IMR-90 (cell line): ENCODE results near the gene TBC1D8. TPM values are rescaled to one million over a fixed set of nuclear protein-coding genes. Genes with fewer than 3 reads are reported as not detected.

Experiments used
- ATAC-seq: fragments of 200-7000 bp; cut with Tn5 transposase; 2 replicates; pipeline ENCODE4 v1.9.1; 2020; ENCODE audit warnings: low read depth, mild to moderate bottlenecking, moderate library complexity
- BruUV-seq: library from RNA; stranded (reverse); fragments of 400-500 nt; replicated peaks from 2 replicates; lab custom pipeline; 2021; lab: Mats Ljungman, UMichigan
- CTCF ChIA-PET: fragments of 300-600 bp; formaldehyde crosslinking; extraction: SDS; loops from one replicate; lab custom pipeline; 2021; ENCODE audit warnings: antibody characterized with exemption; lab: Yijun Ruan, JAX
- POLR2A ChIA-PET: fragments of 300-600 bp; sonication (Branson Sonifier 250); formaldehyde crosslinking; loops from one replicate; lab custom pipeline; 2022; ENCODE audit warnings: antibody characterized with exemption; ENCODE audit not compliant: unreplicated experiment; lab: Charles Lee
- DNase-seq: peaks from one replicate; pipeline ENCODE4 v3.0.0; 2013
- H2AFZ ChIP-seq: replicated peaks from 2 replicates; pipeline ENCODE3; 2013; ENCODE audit warnings: low read length, mild to moderate bottlenecking; ENCODE audit not compliant: poor library complexity
- H2AK5ac ChIP-seq: 2 replicates; pipeline ENCODE4 v1.6.1; 2013; ENCODE audit warnings: low read depth, low read length, inconsistent platforms
- H2AK9ac ChIP-seq: replicated peaks from 2 replicates; pipeline ENCODE3; 2013; ENCODE audit warnings: mild to moderate bottlenecking, low read depth, low read length, moderate library complexity; ENCODE audit not compliant: poor library complexity
- H2BK120ac ChIP-seq: 2 replicates; pipeline ENCODE4 v1.6.1; 2013; ENCODE audit warnings: low read depth, low read length, inconsistent platforms
- H2BK15ac ChIP-seq: 3 replicates; pipeline ENCODE4 v1.6.1; 2013; ENCODE audit warnings: low read depth, low read length, inconsistent platforms
- H2BK20ac ChIP-seq: 2 replicates; pipeline ENCODE4 v1.6.1; 2013; ENCODE audit warnings: low read depth, mild to moderate bottlenecking, inconsistent platforms, low read length, moderate library complexity
- H2BK5ac ChIP-seq: 2 replicates; pipeline ENCODE4 v1.6.1; 2013; ENCODE audit warnings: mild to moderate bottlenecking, low read depth, low read length, inconsistent platforms; ENCODE audit not compliant: poor library complexity, severe bottlenecking
- H3K14ac ChIP-seq: replicated peaks from 2 replicates; pipeline ENCODE4 v1.6.1; 2013; ENCODE audit warnings: low read depth, low read length, inconsistent platforms
- H3K18ac ChIP-seq: 2 replicates; pipeline ENCODE4 v1.6.1; 2013; ENCODE audit warnings: low read depth, low read length, control low read depth
- H3K23ac ChIP-seq: 2 replicates; pipeline ENCODE4 v1.6.1; 2013; ENCODE audit warnings: low read depth, low read length, inconsistent platforms
- H3K27ac ChIP-seq: 2 replicates; pipeline ENCODE4 v1.5.1; 2013; ENCODE audit warnings: mild to moderate bottlenecking, control low read depth, low read length; ENCODE audit not compliant: insufficient read depth
- H3K27me3 ChIP-seq: 2 replicates; pipeline ENCODE4 v1.6.1; 2013; ENCODE audit warnings: low read length; ENCODE audit not compliant: control insufficient read depth, insufficient read depth
- H3K36me3 ChIP-seq: 2 replicates; pipeline ENCODE4 v1.6.1; 2013; ENCODE audit warnings: low read length, mixed read lengths; ENCODE audit not compliant: control insufficient read depth, insufficient read depth
- H3K4ac ChIP-seq: 2 replicates; pipeline ENCODE4 v1.6.1; 2013; ENCODE audit warnings: low read depth, low read length, inconsistent platforms
- H3K4me1 ChIP-seq: 2 replicates; pipeline ENCODE4 v1.6.1; 2013; ENCODE audit warnings: low read length, mixed read lengths; ENCODE audit not compliant: control insufficient read depth, insufficient read depth
- H3K4me2 ChIP-seq: 2 replicates; pipeline ENCODE4 v1.6.1; 2013; ENCODE audit warnings: low read depth, mild to moderate bottlenecking, control low read depth, low read length, moderate library complexity
- H3K4me3 ChIP-seq: 2 replicates; pipeline ENCODE4 v1.5.1; 2013; ENCODE audit warnings: low read depth, mild to moderate bottlenecking, control low read depth, low read length, moderate library complexity; ENCODE audit not compliant: insufficient read depth
- H3K56ac ChIP-seq: 2 replicates; pipeline ENCODE4 v1.6.1; 2013; ENCODE audit warnings: low read length, inconsistent platforms; ENCODE audit not compliant: insufficient read depth; ENCODE audit errors: extremely low read depth
- H3K79me1 ChIP-seq, 2 experiments: 2 replicates each; pipeline ENCODE4 v1.6.1; 2013; ENCODE audit warnings: low read length in 2 of 2, inconsistent platforms in 1 of 2, low read depth in 1 of 2
- H3K9ac ChIP-seq: 2 replicates; pipeline ENCODE4 v1.6.1; 2013; ENCODE audit warnings: low read depth, low read length, control low read depth
- H3K9me1 ChIP-seq: 2 replicates; pipeline ENCODE4 v1.6.1; 2013; ENCODE audit warnings: low read length, inconsistent platforms; ENCODE audit not compliant: insufficient read depth
- H3K9me3 ChIP-seq: 2 replicates; pipeline ENCODE4 v1.6.1; 2013; ENCODE audit warnings: low read length; ENCODE audit not compliant: control insufficient read depth, insufficient read depth
- H4K20me1 ChIP-seq: 2 replicates; pipeline ENCODE4 v1.6.1; 2013; ENCODE audit warnings: low read length, inconsistent platforms; ENCODE audit not compliant: insufficient read depth
- H4K5ac ChIP-seq: 2 replicates; pipeline ENCODE4 v1.6.1; 2013; ENCODE audit warnings: mild to moderate bottlenecking, low read depth, low read length, control low read depth
- H4K8ac ChIP-seq, 2 experiments: 2 replicates each; pipeline ENCODE4 v1.6.1; 2013; ENCODE audit warnings: low read depth in 2 of 2, low read length in 2 of 2, control low read depth in 1 of 2, inconsistent platforms in 1 of 2
- H4K91ac ChIP-seq: 2 replicates; pipeline ENCODE4 v1.6.1; 2013; ENCODE audit warnings: low read depth, low read length, inconsistent platforms; ENCODE audit not compliant: insufficient read depth
- CHD1 ChIP-seq: IDR thresholded peaks from 2 replicates; pipeline ENCODE4 v1.6.1; 2012; ENCODE audit warnings: low read depth, low read length, improper control_type of control experiment
- CTCF ChIP-seq: conservative IDR thresholded peaks from 2 replicates; pipeline ENCODE4 v1.5.1; 2012; ENCODE audit warnings: mild to moderate bottlenecking, low read depth, low read length, improper control_type of control experiment
- MAZ ChIP-seq: IDR thresholded peaks from 2 replicates; pipeline ENCODE4 v1.6.1; 2012; ENCODE audit warnings: low read depth, mild to moderate bottlenecking, low read length, improper control_type of control experiment, moderate library complexity, borderline replicate concordance
- MXI1 ChIP-seq: IDR thresholded peaks from 2 replicates; pipeline ENCODE4 v1.6.1; 2012; ENCODE audit warnings: low read depth, mild to moderate bottlenecking, low read length, moderate library complexity, borderline replicate concordance
- RAD21 ChIP-seq: IDR thresholded peaks from 2 replicates; pipeline ENCODE4 v1.6.1; 2012; ENCODE audit warnings: low read length, improper control_type of control experiment
- SMC3 ChIP-seq: fragments of 150-350 bp; IDR thresholded peaks from 2 replicates; pipeline ENCODE4 v1.6.1; 2016; ENCODE audit warnings: low read depth, mild to moderate bottlenecking, antibody characterized with exemption, low read length, moderate library complexity
- USF2 ChIP-seq: fragments of 150-350 bp; IDR thresholded peaks from 2 replicates; pipeline ENCODE4 v1.6.1; 2017; ENCODE audit warnings: mild to moderate bottlenecking, antibody characterized with exemption, low read length, low read depth
- WGBS, 2 experiments: methylation state at CpG; one replicate each; pipeline versions ENCODE4 v1.1.5 to v1.1.7; 2013; ENCODE audit warnings: missing lambda C conversion rate in 2 of 2; ENCODE audit not compliant: insufficient read length in 1 of 2; ENCODE audit errors: extremely low coverage in 2 of 2; 5-methylcytosine and 5-hydroxymethylcytosine counted together
- dilution Hi-C: fragments of 300-500 bp; cut with HindIII; formaldehyde crosslinking; loops from one replicate; pipeline ENCODE4 v1.14.3; 2018; ENCODE audit warnings: low sequenced_read_pairs; ENCODE audit not compliant: unreplicated experiment
- in situ Hi-C: fragments of 300-500 bp; cut with MboI; formaldehyde crosslinking; loops from 3 replicates; pipeline ENCODE4 v1.14.3; 2019; ENCODE audit warnings: low sequenced_read_pairs, inconsistent platforms, mixed read lengths
- intact Hi-C: fragments of 100-400 bp; cut with micrococcal nuclease; formaldehyde crosslinking; loops from 2 replicates; pipeline ENCODE4 v1.10.0; 2022
- polyA plus RNA-seq, 3 experiments: library from polyadenylated mRNA; depleted of rRNA; stranded (reverse); fragments of >200 nt; gene quantifications; 2 replicates each; pipeline ENCODE4 v1.2.3, GENCODE V29; 2012; ENCODE audit warnings: low replicate concordance in 1 of 3
- total RNA-seq: library from RNA; depleted of rRNA; stranded (reverse); fragments of >200 nt; gene quantifications from 2 replicates; pipeline ENCODE4 v1.2.3, GENCODE V29; 2012

Gene TBC1D8
- total and polyA plus RNA-seq, 2 of the 4 experiments (the other 2 are of a cell fraction) = 1.3 to 1.5 TPM

DNA sequence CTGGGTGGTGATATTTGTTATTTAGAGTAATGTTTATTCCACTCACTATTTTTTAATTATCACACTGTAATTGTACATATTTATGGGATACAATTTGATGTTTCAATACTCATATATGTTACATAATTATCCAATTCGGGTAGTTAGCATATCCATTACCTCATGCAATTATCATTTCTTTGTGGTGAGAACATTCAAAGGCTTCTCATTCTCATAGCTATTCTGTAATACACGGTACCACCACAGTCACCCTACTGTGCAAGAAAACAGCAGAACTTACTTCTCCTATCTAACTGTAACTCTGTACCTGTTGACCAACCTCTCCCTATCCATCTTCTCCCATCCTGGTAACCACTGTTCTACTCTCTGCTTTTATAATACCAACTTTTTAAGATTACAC lies 4.6 kb downstream of the TBC1D8 start:
- dilution Hi-C loops (no loop called here), intact Hi-C loops (no loop called here), in situ Hi-C loops (no loop called here)
- H2BK15ac ChIP-seq = no peak overlapping the region
- H4K8ac ChIP-seq = no peak overlapping the region
- H3K18ac ChIP-seq = no peak overlapping the region
- H2BK5ac ChIP-seq = no peak overlapping the region
- H3K27ac ChIP-seq = no peak overlapping the region
- H2BK20ac ChIP-seq = no peak overlapping the region
- H3K4ac ChIP-seq = no peak overlapping the region
- H2AK5ac ChIP-seq = no peak overlapping the region
- H3K79me1 ChIP-seq = peaks cover 7 to 42% of the 10 kb centered on the region in 2 experiments; a peak in 3 of 4 replicates
- no peak overlapping the region for H2BK120ac ChIP-seq
- no peaks in the 10 kb centered on the region for H3K36me3 ChIP-seq
- H3K9ac ChIP-seq = no peak overlapping the region
- H3K4me2 ChIP-seq = no peak overlapping the region
- CTCF ChIA-PET = no interaction called here
- no peak overlapping the region for H2AK9ac ChIP-seq
- no peak overlapping the region for H2AFZ ChIP-seq
- H3K27me3 ChIP-seq = peaks cover 5% of the 10 kb centered on the region; the same call in 1 of the 2 replicates
- no TSS peak for BruUV-seq
- H3K4me1 ChIP-seq = no peaks in the 10 kb centered on the region
- H4K20me1 ChIP-seq = peaks cover 10% of the 10 kb centered on the region; the same call in 1 of the 2 replicates
- DNase-seq (no peak), ATAC-seq (no peak)
- no peak for TF ChIP-seq SMC3
- no peak for TF ChIP-seq MAZ
- no peak for TF ChIP-seq CTCF
- no peak for TF ChIP-seq USF2
- TF ChIP-seq MXI1 = no peak
- no peak for TF ChIP-seq RAD21
- no peak for TF ChIP-seq CHD1
- no peaks in the 10 kb centered on the region for H3K9me3 ChIP-seq
- WGBS, 2 experiments = 100% methylated on average over 1 of the region's 2 CpGs; no CpG with 5 or more reads in 1 of the 2 experiments
- POLR2A ChIA-PET = no interaction called here
- H3K56ac ChIP-seq = no peak overlapping the region
- no peak overlapping the region for H3K23ac ChIP-seq
- H3K9me1 ChIP-seq = peaks cover 8% of the 10 kb centered on the region
- no peak overlapping the region for H4K5ac ChIP-seq
- H4K91ac ChIP-seq = no peak overlapping the region
- no peak overlapping the region for H3K14ac ChIP-seq
- no peak overlapping the region for H3K4me3 ChIP-seq
